Liver (tissue), 9 donors: ENCODE data around the gene ETV6. TPM values are rescaled to one million over a fixed set of nuclear protein-coding genes. Genes with fewer than 3 reads are reported as not detected.

ENCODE experiments used
- DNase-seq: peaks from one replicate; pipeline ENCODE4 v3.0.0-alpha.2; 2017; ENCODE audit warnings: low spot score
- H3K27ac ChIP-seq, 2 donors: one replicate each; pipeline ENCODE4 v1.7.0; 2013; ENCODE audit warnings: inconsistent platforms in 2 of 2, low read length in 2 of 2, control low read depth in 1 of 2, low read depth in 1 of 2, mild to moderate bottlenecking in 1 of 2
- H3K27me3 ChIP-seq, 4 donors: one replicate each; pipeline versions ENCODE4 v1.6.1 to v1.7.0; 2013; ENCODE audit warnings: low read length in 3 of 4, inconsistent platforms in 1 of 4, mild to moderate bottlenecking in 1 of 4, moderate library complexity in 1 of 4; ENCODE audit not compliant: control insufficient read depth in 4 of 4, insufficient read depth in 4 of 4
- H3K36me3 ChIP-seq, 4 donors: one replicate each; pipeline versions ENCODE4 v1.6.1 to v1.7.0; 2013; ENCODE audit warnings: low read length in 3 of 4, mild to moderate bottlenecking in 3 of 4, low read depth in 1 of 4, moderate library complexity in 1 of 4; ENCODE audit not compliant: control insufficient read depth in 4 of 4, insufficient read depth in 3 of 4
- H3K4me1 ChIP-seq, 4 donors: one replicate each; pipeline versions ENCODE4 v1.6.1 to v1.7.0; 2013; ENCODE audit warnings: low read length in 3 of 4, mild to moderate bottlenecking in 3 of 4, moderate library complexity in 1 of 4; ENCODE audit not compliant: control insufficient read depth in 4 of 4, insufficient read depth in 4 of 4
- H3K4me3 ChIP-seq, 3 donors: one replicate each; pipeline versions ENCODE4 v1.6.1 to v1.7.0; 2013; ENCODE audit warnings: low read length in 3 of 3, control low read depth in 1 of 3, low read depth in 1 of 3, mild to moderate bottlenecking in 1 of 3
- H3K9ac ChIP-seq, 2 donors: one replicate each; pipeline ENCODE4 v1.7.0; 2013; ENCODE audit warnings: low read length in 2 of 2, mild to moderate bottlenecking in 2 of 2, moderate library complexity in 2 of 2, control low read depth in 1 of 2, low read depth in 1 of 2
- H3K9me3 ChIP-seq, 4 donors: one replicate each; pipeline versions ENCODE4 v1.6.1 to v1.7.0; 2013; ENCODE audit warnings: low read length in 3 of 4; ENCODE audit not compliant: control insufficient read depth in 4 of 4
- CTCF ChIP-seq: fragments of 150-350 bp; IDR thresholded peaks from 2 replicates; pipeline ENCODE4 v1.5.1; 2017; ENCODE audit warnings: improper control_type of control experiment, low read depth, low read length; ENCODE audit not compliant: missing input control
- EGR1 ChIP-seq, 2 donors: IDR thresholded peaks; 2 replicates each; pipeline ENCODE4 v1.6.1; 2016 to 2018; ENCODE audit warnings: antibody characterized with exemption in 2 of 2, low read depth in 2 of 2
- FOXA1 ChIP-seq: IDR thresholded peaks from 2 replicates; pipeline ENCODE4 v1.6.1; 2016; ENCODE audit warnings: antibody characterized with exemption
- HNF4A ChIP-seq, 2 donors: conservative IDR thresholded peaks; 2 replicates each; pipeline ENCODE4 v1.6.1; 2016; ENCODE audit warnings: antibody characterized with exemption in 2 of 2, mild to moderate bottlenecking in 2 of 2
- HNF4G ChIP-seq: IDR thresholded peaks from 2 replicates; pipeline ENCODE4 v1.6.1; 2016; ENCODE audit warnings: antibody characterized with exemption
- JUND ChIP-seq, 2 donors: IDR thresholded peaks; 2 replicates each; pipeline ENCODE4 v1.6.1; 2016; ENCODE audit warnings: antibody characterized with exemption in 2 of 2
- MAX ChIP-seq: IDR thresholded peaks from 2 replicates; pipeline ENCODE4 v1.6.1; 2016; ENCODE audit warnings: antibody characterized with exemption
- NR2F2 ChIP-seq: IDR thresholded peaks from 2 replicates; pipeline ENCODE4 v1.6.1; 2016; ENCODE audit warnings: antibody characterized with exemption
- RAD21 ChIP-seq, 2 donors: IDR thresholded peaks; 2 replicates each; pipeline ENCODE4 v1.6.1; 2016; ENCODE audit warnings: antibody characterized with exemption in 2 of 2, mild to moderate bottlenecking in 2 of 2
- RXRA ChIP-seq, 2 donors: IDR thresholded peaks; 2 replicates each; pipeline ENCODE4 v1.6.1; 2017 to 2018; ENCODE audit warnings: antibody characterized with exemption in 2 of 2, mild to moderate bottlenecking in 1 of 2
- SP1 ChIP-seq: IDR thresholded peaks from 2 replicates; pipeline ENCODE4 v1.6.1; 2018; ENCODE audit warnings: antibody characterized with exemption, mild to moderate bottlenecking
- TAF1 ChIP-seq: conservative IDR thresholded peaks from 2 replicates; pipeline ENCODE4 v1.6.1; 2016; ENCODE audit warnings: antibody characterized with exemption, mild to moderate bottlenecking
- YY1 ChIP-seq: IDR thresholded peaks from 2 replicates; pipeline ENCODE4 v1.6.1; 2016; ENCODE audit warnings: antibody characterized with exemption, mild to moderate bottlenecking
- WGBS: extraction: QIAGEN DNeasy Blood & Tissue Kit; methylation state at CpG from one replicate; pipeline ENCODE4 v1.1.7; 2013; 5-methylcytosine and 5-hydroxymethylcytosine counted together
- polyA plus RNA-seq, 2 donors: library from polyadenylated mRNA; stranded (reverse) in 1 of 2; unstranded in 1 of 2; fragments of 200-250 nt in 1 of 2; fragments of >200 nt in 1 of 2; fragmentation: Nextera tagmentation in 1 of 2; extraction: Ambion mirVana in 1 of 2; gene quantifications; one replicate each; pipeline versions ENCODE4 v1.2.1 to v1.2.3, GENCODE V29; 2013 to 2015
- total RNA-seq, 2 donors: library from RNA; depleted of rRNA; stranded (reverse); fragments of >200 nt; gene quantifications; one replicate each; pipeline ENCODE4 v1.2.3, GENCODE V29; 2014
- TF ChIP-seq, protein P1 (sequence below): IDR thresholded peaks from 2 replicates; pipeline ENCODE4 v1.6.1; 2016; ENCODE audit warnings: antibody characterized with exemption
- TF ChIP-seq, protein P2 (sequence below): IDR thresholded peaks from 2 replicates; pipeline ENCODE4 v1.6.1; 2016; ENCODE audit warnings: antibody characterized with exemption
- TF ChIP-seq, protein P3 (sequence below): IDR thresholded peaks from 2 replicates; pipeline ENCODE4 v1.6.1; 2016; ENCODE audit warnings: antibody characterized with exemption, mild to moderate bottlenecking
- donor health status: healthy.
- donor health status: healthy.
- donor health status: healthy.
- donor health status: healthy.
- donor health status: healthy.

The ETV6 gene
- total and polyA plus RNA-seq, 4 donors: 2.0 to 6.2 (median 3.5) TPM

DNA sequence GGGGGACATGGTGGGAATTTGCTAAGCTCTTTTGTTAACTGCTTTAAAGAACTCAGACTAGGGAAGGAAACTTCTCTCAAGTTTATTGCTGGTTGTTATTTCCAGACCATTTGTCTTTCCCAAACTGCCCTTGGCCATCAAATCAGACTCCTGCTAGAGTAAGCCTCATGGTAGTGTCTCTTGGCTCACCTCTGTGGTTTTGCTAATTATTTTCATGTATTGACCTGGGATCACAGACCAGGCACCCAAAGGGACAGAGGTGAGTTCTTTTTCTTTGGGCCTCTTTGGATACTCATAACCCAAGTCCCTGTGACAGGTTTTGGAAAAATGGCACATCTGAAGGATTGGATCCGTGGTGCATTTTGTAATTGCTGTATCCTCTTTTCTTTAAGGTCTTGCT is 11.2 kb downstream of the ETV6 start:
- 84% methylated on average over 1 of the region's 1 CpG for WGBS
- H3K9me3 ChIP-seq: no peaks in the 10 kb centered on the region
- TF ChIP-seq HNF4A (conservative IDR thresholded peaks at IDR 0.05): peak; percentile 36 to 57
- TF ChIP-seq NR2F2: no peak
- H3K9ac ChIP-seq: no peak overlapping the region
- no peak overlapping the region for H3K4me3 ChIP-seq
- peaks cover 3 to 22% (median 15%) of the 10 kb centered on the region in 4 donors for H3K4me1 ChIP-seq
- no peaks in the 10 kb centered on the region for H3K36me3 ChIP-seq
- DNase-seq: no peak
- no peak overlapping the region for H3K27ac ChIP-seq
- H3K27me3 ChIP-seq: no peaks in the 10 kb centered on the region

DNA sequence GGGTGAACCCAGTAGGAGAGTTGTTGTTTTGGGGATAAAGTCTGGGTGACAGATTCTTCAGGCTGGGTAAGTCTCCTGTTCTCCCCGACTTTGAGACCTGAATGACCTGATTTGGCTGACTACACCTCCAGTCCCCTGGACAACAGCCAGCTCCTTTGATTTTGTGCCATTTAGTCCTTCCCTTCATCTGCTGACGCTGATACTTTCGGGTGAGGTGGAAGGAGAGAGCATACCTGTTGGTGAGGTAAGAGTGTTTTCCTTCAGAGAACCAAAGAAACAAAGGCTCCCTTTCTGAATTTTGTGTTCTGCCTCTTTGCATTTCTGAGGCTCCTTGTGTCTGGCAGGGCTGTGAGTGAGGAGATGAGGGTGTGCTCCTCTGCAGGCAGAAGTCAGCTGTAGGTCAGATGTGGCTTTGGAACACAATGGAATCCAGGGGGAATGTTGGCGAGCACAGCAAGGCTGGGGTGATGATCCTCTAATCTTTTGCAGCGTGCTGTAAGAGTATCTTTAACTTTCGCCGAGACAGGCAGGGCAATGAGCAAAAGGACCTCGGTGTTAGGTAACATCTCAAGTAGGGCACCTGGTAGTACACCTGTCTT is 12.1 kb downstream of the ETV6 start:
- Histone ChIP-seq H3K4me1 (peaks cover 3 to 22% (median 12%) of the 10 kb centered on the region in 4 donors), H3K27me3 (no peaks in the 10 kb centered on the region), H3K9me3 (no peaks in the 10 kb centered on the region), H3K36me3 (no peaks in the 10 kb centered on the region), H3K27ac (no peak overlapping the region), H3K4me3 (no peak overlapping the region), H3K9ac (no peak overlapping the region)
- TF ChIP-seq, protein P1, sequence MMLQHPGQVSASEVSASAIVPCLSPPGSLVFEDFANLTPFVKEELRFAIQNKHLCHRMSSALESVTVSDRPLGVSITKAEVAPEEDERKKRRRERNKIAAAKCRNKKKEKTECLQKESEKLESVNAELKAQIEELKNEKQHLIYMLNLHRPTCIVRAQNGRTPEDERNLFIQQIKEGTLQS: no peak
- no peak for TF ChIP-seq HNF4A (conservative IDR thresholded peaks at IDR 0.05)
- TF ChIP-seq NR2F2: no peak
- no peak for TF ChIP-seq RXRA (IDR thresholded peaks at IDR 0.05)
- no peak for TF ChIP-seq TAF1
- TF ChIP-seq SP1: no peak
- no peak for TF ChIP-seq FOXA1
- TF ChIP-seq RAD21 (IDR thresholded peaks at IDR 0.05): no peak
- no peak for TF ChIP-seq CTCF
- no peak for TF ChIP-seq YY1
- TF ChIP-seq MAX: no peak
- 84% methylated on average over 8 of the region's 8 CpGs for WGBS
- DNase-seq: no peak

GRCh38 chr12:11662369-11662768 is 12.9 kb downstream of the ETV6 start:
- Histone ChIP-seq H3K9me3 (no peaks in the 10 kb centered on the region), H3K4me1 (peaks cover 3 to 22% (median 12%) of the 10 kb centered on the region in 4 donors), H3K4me3 (no peak overlapping the region), H3K36me3 (no peaks in the 10 kb centered on the region), H3K27ac (no peak overlapping the region), H3K27me3 (no peaks in the 10 kb centered on the region), H3K9ac (no peak overlapping the region)
- 93% methylated on average over 3 of the region's 3 CpGs for WGBS
- no peak for DNase-seq
- no peak for TF ChIP-seq FOXA1
- TF ChIP-seq RXRA (IDR thresholded peaks at IDR 0.05): no peak
- no peak for TF ChIP-seq TAF1
- TF ChIP-seq, protein P1: no peak
- TF ChIP-seq HNF4A (conservative IDR thresholded peaks at IDR 0.05): no peak
- TF ChIP-seq CTCF: no peak
- no peak for TF ChIP-seq HNF4G
- no peak for TF ChIP-seq YY1
- TF ChIP-seq NR2F2: no peak
- no peak for TF ChIP-seq MAX
- no peak for TF ChIP-seq EGR1 (IDR thresholded peaks at IDR 0.05; ENCODE audit: low read depth in 2 of 2)
- TF ChIP-seq JUND (IDR thresholded peaks at IDR 0.05): no peak
- TF ChIP-seq, protein P2, sequence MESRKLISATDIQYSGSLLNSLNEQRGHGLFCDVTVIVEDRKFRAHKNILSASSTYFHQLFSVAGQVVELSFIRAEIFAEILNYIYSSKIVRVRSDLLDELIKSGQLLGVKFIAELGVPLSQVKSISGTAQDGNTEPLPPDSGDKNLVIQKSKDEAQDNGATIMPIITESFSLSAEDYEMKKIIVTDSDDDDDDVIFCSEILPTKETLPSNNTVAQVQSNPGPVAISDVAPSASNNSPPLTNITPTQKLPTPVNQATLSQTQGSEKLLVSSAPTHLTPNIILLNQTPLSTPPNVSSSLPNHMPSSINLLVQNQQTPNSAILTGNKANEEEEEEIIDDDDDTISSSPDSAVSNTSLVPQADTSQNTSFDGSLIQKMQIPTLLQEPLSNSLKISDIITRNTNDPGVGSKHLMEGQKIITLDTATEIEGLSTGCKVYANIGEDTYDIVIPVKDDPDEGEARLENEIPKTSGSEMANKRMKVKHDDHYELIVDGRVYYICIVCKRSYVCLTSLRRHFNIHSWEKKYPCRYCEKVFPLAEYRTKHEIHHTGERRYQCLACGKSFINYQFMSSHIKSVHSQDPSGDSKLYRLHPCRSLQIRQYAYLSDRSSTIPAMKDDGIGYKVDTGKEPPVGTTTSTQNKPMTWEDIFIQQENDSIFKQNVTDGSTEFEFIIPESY: no peak
- no peak for TF ChIP-seq SP1
- TF ChIP-seq, protein P3, sequence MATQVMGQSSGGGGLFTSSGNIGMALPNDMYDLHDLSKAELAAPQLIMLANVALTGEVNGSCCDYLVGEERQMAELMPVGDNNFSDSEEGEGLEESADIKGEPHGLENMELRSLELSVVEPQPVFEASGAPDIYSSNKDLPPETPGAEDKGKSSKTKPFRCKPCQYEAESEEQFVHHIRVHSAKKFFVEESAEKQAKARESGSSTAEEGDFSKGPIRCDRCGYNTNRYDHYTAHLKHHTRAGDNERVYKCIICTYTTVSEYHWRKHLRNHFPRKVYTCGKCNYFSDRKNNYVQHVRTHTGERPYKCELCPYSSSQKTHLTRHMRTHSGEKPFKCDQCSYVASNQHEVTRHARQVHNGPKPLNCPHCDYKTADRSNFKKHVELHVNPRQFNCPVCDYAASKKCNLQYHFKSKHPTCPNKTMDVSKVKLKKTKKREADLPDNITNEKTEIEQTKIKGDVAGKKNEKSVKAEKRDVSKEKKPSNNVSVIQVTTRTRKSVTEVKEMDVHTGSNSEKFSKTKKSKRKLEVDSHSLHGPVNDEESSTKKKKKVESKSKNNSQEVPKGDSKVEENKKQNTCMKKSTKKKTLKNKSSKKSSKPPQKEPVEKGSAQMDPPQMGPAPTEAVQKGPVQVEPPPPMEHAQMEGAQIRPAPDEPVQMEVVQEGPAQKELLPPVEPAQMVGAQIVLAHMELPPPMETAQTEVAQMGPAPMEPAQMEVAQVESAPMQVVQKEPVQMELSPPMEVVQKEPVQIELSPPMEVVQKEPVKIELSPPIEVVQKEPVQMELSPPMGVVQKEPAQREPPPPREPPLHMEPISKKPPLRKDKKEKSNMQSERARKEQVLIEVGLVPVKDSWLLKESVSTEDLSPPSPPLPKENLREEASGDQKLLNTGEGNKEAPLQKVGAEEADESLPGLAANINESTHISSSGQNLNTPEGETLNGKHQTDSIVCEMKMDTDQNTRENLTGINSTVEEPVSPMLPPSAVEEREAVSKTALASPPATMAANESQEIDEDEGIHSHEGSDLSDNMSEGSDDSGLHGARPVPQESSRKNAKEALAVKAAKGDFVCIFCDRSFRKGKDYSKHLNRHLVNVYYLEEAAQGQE: no peak
